Natural killer cell (primary cell): ENCODE data around the gene LRPAP1. TPM values are rescaled to one million over a fixed set of nuclear protein-coding genes. Genes with fewer than 3 reads are reported as not detected.

Experiments used
- ATAC-seq, 3 donors: fragments of 150-1000 bp in 2 of 3; fragments of 200-7000 bp in 1 of 3; cut with Tn5 transposase; 1 replicate in 1 of 3; 2 replicates in 2 of 3; pipeline ENCODE4 v1.10.0; 2021; ENCODE audit warnings: mild to moderate bottlenecking in 2 of 3, moderate library complexity in 2 of 3
- DNase-seq, 2 donors: peaks; one replicate each; pipeline versions ENCODE4 v3.0.0 to v3.0.0-alpha.2; 2013 to 2021; ENCODE audit warnings: mixed read lengths in 1 of 2
- H3K27ac ChIP-seq: one replicate; pipeline ENCODE4 v1.5.1; 2013; ENCODE audit warnings: mild to moderate bottlenecking, low read length
- H3K27me3 ChIP-seq: one replicate; pipeline ENCODE4 v1.6.1; 2013; ENCODE audit warnings: low read length; ENCODE audit not compliant: control insufficient read depth, insufficient read depth
- H3K36me3 ChIP-seq: one replicate; pipeline ENCODE4 v1.6.1; 2013; ENCODE audit warnings: low read length; ENCODE audit not compliant: control insufficient read depth, insufficient read depth
- H3K4me1 ChIP-seq: one replicate; pipeline ENCODE4 v1.6.1; 2013; ENCODE audit warnings: low read length; ENCODE audit not compliant: control insufficient read depth, insufficient read depth
- H3K4me3 ChIP-seq: one replicate; pipeline ENCODE4 v1.5.1; 2013; ENCODE audit warnings: low read length
- H3K9me3 ChIP-seq: one replicate; pipeline ENCODE4 v1.6.1; 2013; ENCODE audit warnings: low read length; ENCODE audit not compliant: control insufficient read depth, insufficient read depth
- H3K27ac Mint-ChIP-seq, 2 donors: one replicate each; pipeline ENCODE4 v1.8.0; 2022; ENCODE audit warnings: mild to moderate bottlenecking in 2 of 2, mixed read lengths in 2 of 2, moderate library complexity in 1 of 2
- H3K27me3 Mint-ChIP-seq, 2 donors: one replicate each; pipeline ENCODE4 v1.8.0; 2022; ENCODE audit warnings: low read depth in 2 of 2, mixed read lengths in 2 of 2
- H3K36me3 Mint-ChIP-seq: one replicate; pipeline ENCODE4 v1.8.0; 2022; ENCODE audit warnings: mixed read lengths
- H3K4me1 Mint-ChIP-seq, 2 donors: one replicate each; pipeline ENCODE4 v1.8.0; 2022; ENCODE audit warnings: mixed read lengths in 2 of 2
- H3K4me3 Mint-ChIP-seq: one replicate; pipeline ENCODE4 v1.8.0; 2022; ENCODE audit warnings: mild to moderate bottlenecking, moderate library complexity, mixed read lengths
- H3K9me3 Mint-ChIP-seq, 2 donors: one replicate each; pipeline ENCODE4 v1.8.0; 2022; ENCODE audit warnings: mixed read lengths in 2 of 2
- WGBS: methylation state at CpG from one replicate; pipeline ENCODE4 v1.1.7; 2013; ENCODE audit warnings: missing lambda C conversion rate; ENCODE audit not compliant: insufficient coverage; 5-methylcytosine and 5-hydroxymethylcytosine counted together
- intact Hi-C: fragments of 100-400 bp; cut with micrococcal nuclease; formaldehyde crosslinking; loops from one replicate; pipeline ENCODE4 v1.14.2; 2022
- total RNA-seq, 4 donors: library from RNA; stranded (reverse); fragments of 120-200 nt in 1 of 4; gene quantifications; one replicate each; pipeline versions ENCODE4 v1.2.3 to v1.2.4, GENCODE V29; 2013 to 2022
- TF ChIP-seq, protein P1 (sequence below): fragments of 200-600 bp; IDR thresholded peaks from one replicate; pipeline ENCODE4 v1.8.0; 2022; ENCODE audit warnings: antibody characterized with exemption

Gene LRPAP1
- total RNA-seq, 3 donors from 2014 or later (not counting 1 experiment from before 2014, with no cell fraction given) = 85.4 to 93.4 (median 87.3) TPM

DNA sequence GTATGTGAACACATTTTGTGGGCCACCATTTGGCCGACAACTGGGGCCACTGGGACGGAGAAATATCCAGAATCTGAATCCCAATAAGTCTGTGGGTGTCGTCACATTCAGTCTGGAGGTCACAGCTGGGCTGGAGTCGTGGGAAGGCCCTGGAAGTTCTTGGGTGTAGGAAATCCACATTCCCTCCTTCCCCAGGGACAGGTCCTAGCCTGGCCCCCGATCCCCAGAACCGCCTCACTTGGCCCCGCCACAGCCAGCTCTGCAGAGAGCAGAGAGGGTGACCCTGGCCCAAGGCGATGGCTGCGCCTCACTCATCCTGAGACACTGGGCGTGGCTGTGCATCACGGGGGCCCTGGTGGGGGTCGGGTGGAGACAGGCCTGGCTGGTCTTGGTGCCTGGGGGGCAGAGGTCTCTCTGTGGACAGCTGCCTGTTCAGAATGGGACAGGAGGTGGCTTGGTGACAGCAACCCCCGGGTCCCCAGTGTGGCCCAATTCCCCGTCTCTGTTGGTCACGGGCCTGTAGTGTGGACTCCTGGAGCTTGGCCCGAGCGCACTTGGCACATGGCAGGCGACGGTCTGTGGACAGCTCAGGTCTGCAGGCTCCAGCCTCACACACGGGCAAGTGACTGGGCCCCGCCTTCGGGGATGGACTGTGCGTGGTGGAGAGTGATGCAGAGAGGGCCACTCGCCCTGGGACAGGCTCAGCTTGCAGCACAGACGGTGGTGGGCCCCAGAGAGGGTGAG is 52.7 kb downstream of the LRPAP1 start:
- WGBS = 89% methylated on average over 25 of the region's 25 CpGs
- Mint-ChIP-seq H3K36me3 (no peaks in the 10 kb centered on the region), H3K27ac (no peak overlapping the region), H3K9me3 (no peaks in the 10 kb centered on the region), H3K4me3 (no peak overlapping the region), H3K4me1 (peaks cover 5 to 16% of the 10 kb centered on the region in 2 donors), H3K27me3 (peaks cover 0 to 3% of the 10 kb centered on the region in 2 donors)
- Histone ChIP-seq H3K27me3 (no peaks in the 10 kb centered on the region), H3K27ac (no peak overlapping the region), H3K9me3 (no peaks in the 10 kb centered on the region), H3K4me3 (no peak overlapping the region), H3K4me1 (peaks cover 24% of the 10 kb centered on the region), H3K36me3 (no peaks in the 10 kb centered on the region)
- TF ChIP-seq, protein P1, sequence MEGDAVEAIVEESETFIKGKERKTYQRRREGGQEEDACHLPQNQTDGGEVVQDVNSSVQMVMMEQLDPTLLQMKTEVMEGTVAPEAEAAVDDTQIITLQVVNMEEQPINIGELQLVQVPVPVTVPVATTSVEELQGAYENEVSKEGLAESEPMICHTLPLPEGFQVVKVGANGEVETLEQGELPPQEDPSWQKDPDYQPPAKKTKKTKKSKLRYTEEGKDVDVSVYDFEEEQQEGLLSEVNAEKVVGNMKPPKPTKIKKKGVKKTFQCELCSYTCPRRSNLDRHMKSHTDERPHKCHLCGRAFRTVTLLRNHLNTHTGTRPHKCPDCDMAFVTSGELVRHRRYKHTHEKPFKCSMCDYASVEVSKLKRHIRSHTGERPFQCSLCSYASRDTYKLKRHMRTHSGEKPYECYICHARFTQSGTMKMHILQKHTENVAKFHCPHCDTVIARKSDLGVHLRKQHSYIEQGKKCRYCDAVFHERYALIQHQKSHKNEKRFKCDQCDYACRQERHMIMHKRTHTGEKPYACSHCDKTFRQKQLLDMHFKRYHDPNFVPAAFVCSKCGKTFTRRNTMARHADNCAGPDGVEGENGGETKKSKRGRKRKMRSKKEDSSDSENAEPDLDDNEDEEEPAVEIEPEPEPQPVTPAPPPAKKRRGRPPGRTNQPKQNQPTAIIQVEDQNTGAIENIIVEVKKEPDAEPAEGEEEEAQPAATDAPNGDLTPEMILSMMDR = no peak
- intact Hi-C loops = loop anchor here (1.0 to 2.0 kb wide), 2 partner anchors 133 to 373 kb away; no protein-coding TSS in a partner anchor
- ATAC-seq (no peak), DNase-seq (no peak)

- DNase-seq (no peak), ATAC-seq (no peak)
- TF ChIP-seq, protein P1 = no peak
- no peak overlapping the region for H3K27ac ChIP-seq
- Mint-ChIP-seq H3K9me3 (no peaks in the 10 kb centered on the region), H3K36me3 (no peaks in the 10 kb centered on the region), H3K27me3 (peaks cover 0 to 3% of the 10 kb centered on the region in 2 donors), H3K4me3 (no peak overlapping the region), H3K27ac (no peak overlapping the region), H3K4me1 (peaks cover 5 to 9% of the 10 kb centered on the region in 2 donors)
- peaks cover 16% of the 10 kb centered on the region for H3K4me1 ChIP-seq
- intact Hi-C loops = no loop called here
- H3K27me3 ChIP-seq = no peaks in the 10 kb centered on the region
- H3K36me3 ChIP-seq = no peaks in the 10 kb centered on the region
- no peaks in the 10 kb centered on the region for H3K9me3 ChIP-seq
- 86% methylated on average over 35 of the region's 35 CpGs for WGBS
- H3K4me3 ChIP-seq = no peak overlapping the region
These were observed 53.5 kb downstream of the LRPAP1 start for GRCh38 chr4:3478446-3479357.

DNA sequence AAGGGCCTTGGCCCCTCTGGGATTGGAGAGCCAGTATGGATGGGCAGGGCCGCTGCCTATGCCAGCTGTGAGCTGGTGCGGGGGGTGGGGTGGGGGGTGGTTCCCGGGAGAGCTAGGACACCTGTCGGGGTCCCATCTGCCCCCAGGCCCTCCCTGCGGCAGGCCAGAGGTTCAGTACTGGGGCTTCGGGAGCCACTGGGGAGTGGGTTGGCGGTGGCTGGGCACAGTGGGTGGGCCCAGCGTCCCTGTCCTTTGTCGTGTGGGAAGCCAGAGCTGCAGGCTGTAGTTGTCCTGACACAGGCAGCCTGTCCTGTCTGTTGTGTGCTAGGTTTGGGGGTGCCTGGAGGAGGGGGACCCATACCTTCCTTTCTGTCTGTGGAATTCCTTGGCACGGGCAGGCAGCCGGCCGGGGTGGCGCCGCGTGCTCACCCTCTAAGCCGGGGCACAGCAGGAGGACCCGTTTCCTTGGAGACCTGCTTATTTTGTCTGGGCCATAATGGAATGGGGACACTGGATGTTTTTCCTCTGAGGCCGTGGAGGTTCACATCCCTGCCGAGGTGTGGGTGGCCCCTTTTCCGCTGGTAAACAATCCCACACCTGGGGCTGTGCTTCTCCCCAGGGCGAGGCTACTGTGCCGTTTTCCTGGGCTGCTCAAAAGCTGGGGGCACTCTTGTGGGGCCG is 54.3 kb downstream of the LRPAP1 start:
- H3K9me3 ChIP-seq = no peaks in the 10 kb centered on the region
- intact Hi-C loops = no loop called here
- peaks cover 0 to 3% of the 10 kb centered on the region in 2 donors for H3K27me3 Mint-ChIP-seq
- peaks cover 10% of the 10 kb centered on the region for H3K4me1 ChIP-seq
- H3K36me3 Mint-ChIP-seq = no peaks in the 10 kb centered on the region
- H3K27me3 ChIP-seq = no peaks in the 10 kb centered on the region
- no peak for ATAC-seq
- 86% methylated on average over 23 of the region's 23 CpGs for WGBS
- no peak overlapping the region for H3K27ac Mint-ChIP-seq
- no peak overlapping the region for H3K4me3 ChIP-seq
- no peaks in the 10 kb centered on the region for H3K9me3 Mint-ChIP-seq
- no peak for DNase-seq
- no peaks in the 10 kb centered on the region for H3K36me3 ChIP-seq
- TF ChIP-seq, protein P1 = no peak
- H3K27ac ChIP-seq = no peak overlapping the region
- no peak overlapping the region for H3K4me3 Mint-ChIP-seq
- peaks cover 5 to 9% of the 10 kb centered on the region in 2 donors for H3K4me1 Mint-ChIP-seq
